ENCODE results near the gene BLVRB. TPM values are rescaled to one million over a fixed set of nuclear protein-coding genes. Genes with fewer than 3 reads are reported as not detected.

BLVRB gene
- total RNA-seq: 80.2 and 84.3 TPM in 2 replicates

DNA sequence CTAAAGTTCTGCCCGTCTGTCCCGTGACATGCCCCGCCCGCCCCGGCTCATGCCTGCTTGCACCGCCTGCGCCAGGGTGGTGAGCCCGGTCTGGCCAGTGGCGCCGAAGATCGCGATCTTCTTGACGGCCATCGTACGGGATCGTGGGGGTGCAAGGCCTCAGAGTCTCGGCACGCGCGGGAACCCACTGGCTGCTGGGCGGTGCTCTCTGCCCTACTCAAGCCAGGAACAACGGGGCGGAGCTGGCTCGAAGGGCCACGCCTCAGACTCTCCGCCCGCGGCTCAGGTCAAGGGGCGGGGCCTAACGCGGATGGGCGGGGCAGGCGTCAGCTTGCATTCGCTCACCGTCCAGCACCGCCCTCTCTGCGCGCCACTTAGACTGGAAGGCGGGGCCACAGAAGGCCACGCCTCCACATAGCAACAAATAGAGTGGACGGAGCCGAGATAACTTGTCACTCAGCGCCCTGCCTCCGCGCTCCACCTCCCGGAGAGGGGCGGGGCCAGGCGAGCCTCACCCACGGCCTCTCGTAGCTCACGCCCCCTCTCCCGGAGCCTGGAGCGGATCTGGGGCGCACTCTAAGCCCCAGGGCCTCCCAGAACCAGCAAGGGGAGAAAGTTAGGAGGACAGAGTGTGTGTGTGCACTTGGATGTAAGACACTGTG, at the start of gene BLVRB:
TSS of gene BLVRB (minus strand) at position 189 of the 662 bp plus-strand sequence. CDS start at position 132, 57 bp downstream.

DNA sequence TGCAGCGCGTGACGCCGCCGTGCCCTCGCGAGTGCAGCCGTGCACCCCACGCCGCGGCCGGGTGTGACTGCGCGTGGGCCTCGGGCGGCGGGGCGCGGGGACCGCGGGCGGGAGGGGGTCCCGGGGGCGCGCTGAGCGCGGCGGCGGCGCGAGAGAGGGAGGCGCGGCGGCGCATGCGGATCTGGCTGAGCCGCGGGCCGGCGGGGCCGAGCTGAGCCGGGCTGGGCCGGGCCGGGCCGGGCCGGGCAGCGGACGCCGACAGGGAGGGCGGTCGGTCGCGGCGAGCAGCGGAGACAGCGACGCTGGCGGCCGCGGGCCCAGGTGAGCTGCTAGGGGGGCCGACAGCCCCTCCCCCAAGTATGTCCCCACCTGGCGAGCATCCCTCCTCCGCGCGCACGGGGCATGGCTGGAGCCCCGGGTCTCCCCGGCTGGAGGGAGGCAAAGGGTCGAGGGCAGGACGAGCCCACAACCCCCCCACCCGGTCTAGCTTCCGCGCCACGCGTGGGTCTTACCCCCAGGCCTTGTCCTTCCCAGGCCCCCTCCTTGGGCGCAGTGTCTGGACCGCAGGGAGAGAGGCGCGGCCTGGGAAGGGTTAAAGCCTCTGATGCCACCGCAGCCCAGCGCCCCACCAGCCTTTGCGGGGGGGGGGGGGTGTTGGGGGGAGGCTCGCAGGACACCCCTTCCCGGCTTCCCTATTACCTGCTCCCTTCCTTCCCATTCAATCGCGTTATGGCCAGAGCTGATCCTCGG, 1.6 kb upstream of the BLVRB start, which contains the start of gene SPTBN4:
TSS of gene SPTBN4 (plus strand) at position 17 of the 750 bp plus-strand sequence. CDS start 5,621 bp downstream, outside the sequence.

GRCh38 chr19:40444000-40444824, 21.3 kb downstream of the BLVRB start, which contains the start of gene SERTAD3:
Gene SERTAD3, minus strand, starts transcription at chr19:40444335. Its CDS starts 2,255 bp downstream, at chr19:40442080.

DNA sequence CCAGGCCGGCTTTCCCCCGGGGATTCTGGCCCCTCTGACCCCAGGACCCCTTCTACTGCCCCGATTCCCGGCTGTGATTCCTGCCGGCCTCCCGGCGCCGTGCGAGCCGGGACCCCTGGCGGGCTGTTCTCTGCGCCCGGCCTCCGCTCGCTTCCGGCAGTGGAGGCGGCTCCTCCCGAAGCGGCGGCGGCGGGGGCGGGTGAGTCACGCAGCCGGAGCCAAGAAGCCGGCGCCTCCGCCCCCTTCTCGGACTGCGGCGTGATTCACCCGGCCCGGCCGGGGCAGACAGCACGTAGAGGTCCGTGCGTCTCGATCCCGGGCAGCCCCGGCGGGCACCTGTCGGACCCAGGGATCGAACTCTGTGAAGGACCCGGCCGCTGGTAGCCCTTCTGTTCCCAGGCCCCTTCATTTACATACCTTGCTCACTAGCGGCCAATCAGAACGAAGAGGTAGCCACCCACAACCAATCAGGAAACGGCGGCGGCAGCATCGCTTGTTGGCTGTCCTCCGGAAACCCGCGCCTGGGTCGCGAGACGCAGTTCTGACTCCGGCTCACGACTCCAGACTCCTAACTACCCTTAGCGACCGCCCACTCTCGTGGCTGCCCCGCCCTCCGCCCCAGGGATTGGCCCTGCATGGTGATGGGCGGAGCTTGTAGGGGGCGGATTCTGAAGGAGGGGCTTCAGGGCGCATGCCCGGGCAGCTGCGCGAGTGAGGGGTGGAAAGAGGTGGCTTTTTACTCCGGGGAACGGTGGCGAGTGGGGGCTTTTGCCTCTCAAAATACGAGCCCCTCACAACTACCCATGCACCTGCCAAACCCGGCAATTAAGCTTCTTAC, 39.9 kb downstream of the BLVRB start, which contains the start of gene SERTAD1:
TSS of gene SERTAD1 (minus strand) at position 543 of the 838 bp plus-strand sequence. CDS start 2,446 bp downstream, outside the sequence.

DNA sequence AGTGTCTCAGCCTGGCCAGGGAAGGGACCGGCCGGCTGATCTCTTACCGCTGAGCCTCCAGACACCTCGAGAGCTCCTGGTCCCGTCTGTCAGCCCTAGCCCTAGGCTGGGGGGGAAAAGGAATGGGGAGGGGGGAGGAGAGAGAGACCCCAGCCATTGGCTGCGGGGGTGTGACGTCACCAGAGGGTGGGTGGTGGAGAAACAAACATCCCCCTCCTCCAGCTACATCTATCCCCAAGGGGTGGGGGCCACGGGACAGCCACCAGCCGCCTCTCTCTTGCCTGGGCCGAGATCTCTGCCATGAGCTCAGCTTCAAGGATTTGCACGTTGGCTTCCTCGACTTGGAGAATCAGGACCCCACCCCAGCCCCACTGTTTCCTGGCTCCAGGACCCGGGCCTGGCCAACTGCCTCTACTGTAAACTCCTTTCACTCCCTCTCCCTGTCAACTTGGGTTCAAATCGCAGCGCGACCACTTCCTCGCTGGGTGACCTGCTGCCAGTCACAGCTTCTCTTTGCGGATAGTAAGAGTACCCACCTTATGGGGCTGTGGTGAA, 52.2 kb downstream of the BLVRB start, which contains the start of gene PRX:
TSS of gene PRX (minus strand) at position 88 of the 555 bp plus-strand sequence. CDS start 5,446 bp downstream, outside the sequence.

Other genes with a start within 250 kb of the BLVRB start
- gene TTC9B, start 247.4 kb downstream of the BLVRB start, total RNA-seq: not detected in 2 replicates
- gene CCNP, start 239.1 kb downstream of the BLVRB start, total RNA-seq: not detected in 2 replicates
- 67.5 and 73.3 TPM in 2 replicates for gene AKT2, start 180.4 kb downstream of the BLVRB start, total RNA-seq
- gene C19orf47, start 117.3 kb downstream of the BLVRB start, total RNA-seq: 9.2 and 15.0 TPM in 2 replicates
- 218 and 236 TPM in 2 replicates for gene PLD3, start 117.0 kb downstream of the BLVRB start, total RNA-seq
- gene HIPK4, start 75.6 kb downstream of the BLVRB start, total RNA-seq: under 0.01 and 0.15 TPM in 2 replicates
- gene PRX, start 52.4 kb downstream of the BLVRB start, total RNA-seq: 1.6 and 1.8 TPM in 2 replicates
- gene SERTAD1, start 39.8 kb downstream of the BLVRB start, total RNA-seq: 10.1 and 12.4 TPM in 2 replicates
- 17.7 TPM in 2 replicates for gene SERTAD3, start 21.4 kb downstream of the BLVRB start, total RNA-seq
- gene SPTBN4, start 1.3 kb upstream of the BLVRB start, total RNA-seq: 0.34 and 1.5 TPM in 2 replicates
- 133 and 153 TPM in 2 replicates for gene SHKBP1, start 111.1 kb upstream of the BLVRB start, total RNA-seq
- gene LTBP4, start 135.6 kb upstream of the BLVRB start, total RNA-seq: 63.8 and 66.1 TPM in 2 replicates
- 29.3 and 34.0 TPM in 2 replicates for gene NUMBL, start 224.9 kb upstream of the BLVRB start, total RNA-seq

Data from bronchus fibroblast of lung (primary cell).